Fibroblast of pulmonary artery (primary cell): ENCODE results near the gene IFIT5.

Source experiments
- DNase-seq: peaks from one replicate; pipeline ENCODE4 v3.0.0-alpha.2; 2010; ENCODE audit warnings: low read depth
- H3K4me3 ChIP-seq: replicated peaks from 2 replicates; pipeline ENCODE4 v1.5.1; 2011; ENCODE audit warnings: low read depth, mild to moderate bottlenecking, control low read depth, low read length, moderate library complexity
- TF ChIP-seq, protein P1 (sequence below): IDR thresholded peaks from 2 replicates; pipeline ENCODE4 v1.5.1; 2011; ENCODE audit warnings: mild to moderate bottlenecking, control low read depth, low read length, inconsistent platforms; ENCODE audit errors: missing control alignments

The IFIT5 gene

DNA sequence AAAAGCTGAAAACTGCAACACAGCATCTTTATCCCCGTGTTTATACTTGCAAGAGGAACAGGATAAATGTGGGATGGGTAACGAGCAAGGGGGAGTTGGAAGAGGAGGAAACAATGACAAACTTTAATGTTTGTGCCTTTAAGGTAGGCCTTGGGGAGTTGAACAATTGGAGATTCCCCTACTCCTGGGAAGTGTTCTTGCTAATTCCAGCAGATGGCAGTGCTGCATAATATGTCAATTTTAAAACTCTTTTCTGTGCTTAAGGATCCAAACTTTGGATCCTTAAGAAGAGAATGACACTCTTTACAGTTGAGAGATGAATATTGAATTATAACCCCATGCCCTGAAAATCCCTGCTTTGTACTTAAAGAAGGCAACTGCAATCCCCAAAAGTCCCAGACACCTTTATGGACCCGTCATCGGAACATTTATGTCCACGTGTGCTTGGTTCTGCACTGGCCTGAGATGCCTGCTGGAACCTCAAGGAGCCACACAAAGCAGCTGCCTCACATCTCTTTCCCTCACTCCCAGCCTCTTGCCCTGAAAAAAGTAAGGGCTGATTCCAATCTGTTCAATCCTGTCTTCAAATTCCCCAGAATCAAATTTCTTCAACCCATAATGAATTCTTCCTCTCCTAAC is 12.0 kb downstream of the IFIT5 start:
- DNase-seq, result peak; percentile 83
- TF ChIP-seq, protein P1, sequence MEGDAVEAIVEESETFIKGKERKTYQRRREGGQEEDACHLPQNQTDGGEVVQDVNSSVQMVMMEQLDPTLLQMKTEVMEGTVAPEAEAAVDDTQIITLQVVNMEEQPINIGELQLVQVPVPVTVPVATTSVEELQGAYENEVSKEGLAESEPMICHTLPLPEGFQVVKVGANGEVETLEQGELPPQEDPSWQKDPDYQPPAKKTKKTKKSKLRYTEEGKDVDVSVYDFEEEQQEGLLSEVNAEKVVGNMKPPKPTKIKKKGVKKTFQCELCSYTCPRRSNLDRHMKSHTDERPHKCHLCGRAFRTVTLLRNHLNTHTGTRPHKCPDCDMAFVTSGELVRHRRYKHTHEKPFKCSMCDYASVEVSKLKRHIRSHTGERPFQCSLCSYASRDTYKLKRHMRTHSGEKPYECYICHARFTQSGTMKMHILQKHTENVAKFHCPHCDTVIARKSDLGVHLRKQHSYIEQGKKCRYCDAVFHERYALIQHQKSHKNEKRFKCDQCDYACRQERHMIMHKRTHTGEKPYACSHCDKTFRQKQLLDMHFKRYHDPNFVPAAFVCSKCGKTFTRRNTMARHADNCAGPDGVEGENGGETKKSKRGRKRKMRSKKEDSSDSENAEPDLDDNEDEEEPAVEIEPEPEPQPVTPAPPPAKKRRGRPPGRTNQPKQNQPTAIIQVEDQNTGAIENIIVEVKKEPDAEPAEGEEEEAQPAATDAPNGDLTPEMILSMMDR, result peak; percentile 80
- H3K4me3 ChIP-seq, result no peak overlapping the region

DNA sequence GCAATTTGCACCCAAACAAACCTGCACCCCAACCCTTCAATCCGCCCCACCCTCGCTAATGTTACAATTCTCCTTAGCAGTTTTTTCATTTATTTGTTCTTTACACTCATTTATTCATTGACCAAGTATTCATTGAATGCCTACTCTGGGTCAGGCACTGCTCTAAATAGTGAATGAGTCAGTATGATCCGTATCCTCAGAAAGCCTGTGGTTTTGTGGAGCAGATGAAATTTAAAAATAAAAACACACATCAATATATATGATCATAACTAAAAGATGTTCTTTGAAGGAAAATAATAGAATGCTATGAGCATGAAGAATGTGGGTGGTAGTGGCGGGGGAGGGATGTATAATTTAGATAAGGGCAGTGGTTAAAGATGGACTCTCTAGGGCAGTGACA is 13.3 kb downstream of the IFIT5 start:
- TF ChIP-seq, protein P1, result no peak
- peak; percentile 60 for DNase-seq
- no peak overlapping the region for H3K4me3 ChIP-seq

DNA sequence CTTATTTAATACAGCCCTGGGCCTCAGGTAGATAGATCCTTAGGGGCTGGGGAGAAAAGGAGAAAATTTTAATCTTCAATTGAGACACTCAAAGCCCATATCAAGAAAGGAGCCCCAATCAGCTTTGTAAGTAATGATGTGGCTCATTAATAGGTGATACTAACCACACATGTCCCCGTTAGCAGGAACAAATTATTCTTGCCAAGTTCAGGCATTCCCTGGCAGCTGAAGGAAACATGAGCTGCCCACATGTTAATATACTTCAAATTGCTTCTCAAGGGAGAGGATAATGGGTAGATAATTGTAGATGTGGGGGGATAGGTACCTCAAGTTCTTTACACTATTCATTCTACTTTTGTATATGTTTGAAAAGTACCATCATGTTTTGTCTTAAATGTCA is 14.5 kb downstream of the IFIT5 start:
- TF ChIP-seq, protein P1, result no peak
- H3K4me3 ChIP-seq, result no peak overlapping the region
- DNase-seq, result no peak

DNA sequence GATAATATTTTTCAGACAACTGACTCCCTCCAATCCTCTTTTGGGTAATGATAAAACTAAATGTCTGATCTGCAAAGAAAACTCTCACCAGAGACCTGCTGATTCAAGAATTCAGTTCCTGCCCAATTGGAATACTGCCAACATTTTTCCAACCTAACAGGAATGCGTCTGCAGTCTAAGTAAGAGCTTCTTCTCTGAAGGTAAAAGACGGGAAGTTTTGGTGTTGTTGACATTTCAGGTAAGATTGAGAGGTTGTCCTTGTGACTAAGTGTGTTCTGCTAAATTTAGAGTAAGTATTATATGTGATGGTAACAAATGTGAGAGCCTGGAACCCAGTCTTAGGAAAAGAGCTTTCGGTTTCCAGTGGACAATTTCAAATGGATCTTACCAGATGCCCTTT is 17.6 kb downstream of the IFIT5 start:
- peak; percentile 79 for DNase-seq
- TF ChIP-seq, protein P1, result no peak

DNA sequence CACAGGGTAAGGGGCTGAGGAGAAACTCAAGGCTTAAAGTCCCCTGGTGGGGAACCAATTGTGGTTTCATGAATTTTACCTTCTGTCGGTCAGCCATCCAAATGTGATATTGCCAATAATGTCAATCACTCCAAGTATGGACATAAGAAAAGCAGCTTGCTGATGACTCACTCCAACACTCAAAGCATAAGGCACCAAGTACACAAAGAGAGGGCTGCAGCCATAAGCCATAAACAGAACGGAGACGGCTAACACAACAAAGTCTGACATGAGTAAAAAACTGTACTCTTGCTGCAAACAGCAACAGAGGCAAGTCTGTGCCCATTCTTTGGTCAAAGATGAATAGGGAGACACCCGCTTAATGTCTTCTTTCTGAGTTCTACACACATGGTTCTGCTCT is 24.2 kb downstream of the IFIT5 start:
- DNase-seq, result no peak
- H3K4me3 ChIP-seq, result no peak overlapping the region
- TF ChIP-seq, protein P1, result no peak

More for the DNA sequence above, 17.6 kb downstream of the IFIT5 start:
- H3K4me3 ChIP-seq, result no peak overlapping the region

DNA sequence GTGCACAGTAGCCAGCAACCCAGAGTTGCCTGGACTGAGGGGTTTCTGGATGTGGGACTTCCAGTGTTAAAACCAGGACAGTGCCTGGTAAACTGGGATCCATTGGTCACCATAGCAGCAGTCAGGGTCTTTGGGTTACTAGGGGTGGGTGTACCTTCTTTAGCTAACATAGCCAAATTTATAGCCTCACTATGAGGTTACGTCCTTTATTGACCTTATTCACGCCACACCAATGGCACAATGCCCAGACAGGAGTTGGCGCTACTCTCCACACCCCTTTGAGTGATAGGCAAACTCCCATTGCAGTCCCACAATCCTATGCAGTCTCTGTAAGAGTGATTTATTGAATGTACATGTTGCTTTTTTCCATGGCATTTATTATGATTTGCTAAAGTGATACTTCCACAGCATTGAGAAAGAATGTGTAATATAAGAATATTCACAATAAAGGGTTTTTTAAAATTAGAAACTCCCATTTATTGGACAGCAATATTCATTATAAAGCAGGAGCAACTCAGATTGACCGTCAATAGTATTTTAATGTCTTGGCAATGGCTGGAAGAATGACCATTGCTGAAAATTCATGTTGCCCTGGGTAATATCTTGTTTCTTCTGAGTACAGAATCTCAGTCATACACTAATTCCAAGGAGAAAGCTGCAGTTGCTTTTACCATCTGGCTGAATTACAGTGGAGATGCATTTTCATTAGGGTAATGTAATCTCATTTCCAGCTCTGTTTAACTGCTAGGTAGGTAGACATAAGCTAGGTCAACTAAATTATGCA is 26.1 kb downstream of the IFIT5 start:
- TF ChIP-seq, protein P1, result no peak
- H3K4me3 ChIP-seq, result no peak overlapping the region
- no peak for DNase-seq
